SK-N-SH (cell line): ENCODE data around the gene MON2. TPM values are rescaled to one million over a fixed set of nuclear protein-coding genes. Genes with fewer than 3 reads are reported as not detected.

Source experiments
- CTCF ChIA-PET: fragments of 300-600, 350-600 bp; formaldehyde crosslinking; extraction: SDS; loops from one replicate; lab custom pipeline; 2021; lab: Yijun Ruan, JAX
- POLR2A ChIA-PET: fragments of 350-600 bp; sonication (Branson Sonifier 250); formaldehyde crosslinking; extraction: SDS; loops from one replicate; lab custom pipeline; 2020; ENCODE audit warnings: antibody characterized with exemption, inconsistent platforms; lab: Yijun Ruan, JAX
- DNase-seq: peaks from one replicate; pipeline ENCODE4 v3.0.0; 2012
- H2AFZ ChIP-seq: fragments of 200-600 bp; sonication (generic); 2 replicates; pipeline ENCODE4 v1.8.1; 2016; ENCODE audit warnings: antibody characterized with exemption, mild to moderate bottlenecking, low read depth
- H3F3A ChIP-seq: fragments of 200-600 bp; sonication (generic); replicated peaks from 2 replicates; pipeline ENCODE3; 2016; ENCODE audit warnings: antibody characterized with exemption, mild to moderate bottlenecking; ENCODE audit not compliant: insufficient read depth
- H3K27ac ChIP-seq, 2 experiments: fragments of 200-500 bp in 1 of 2; fragments of 200-600 bp in 1 of 2; sonication (Bioruptor generic) in 1 of 2; sonication (generic), shearing (Covaris generic) in 1 of 2; 2 replicates each; pipeline versions ENCODE4 v1.5.1 to v1.6.1; 2014 to 2016; ENCODE audit warnings: low read depth in 2 of 2, inconsistent platforms in 1 of 2, low read length in 1 of 2, mild to moderate bottlenecking in 1 of 2, mixed read lengths in 1 of 2
- H3K27me3 ChIP-seq: fragments of 200-600 bp; sonication (generic), shearing (Covaris generic); 2 replicates; pipeline ENCODE4 v1.6.1; 2016; ENCODE audit warnings: mixed run types; ENCODE audit not compliant: insufficient read depth
- H3K36me3 ChIP-seq, 2 experiments: fragments of 200-500 bp in 1 of 2; fragments of 200-600 bp in 1 of 2; sonication (Bioruptor generic) in 1 of 2; sonication (generic) in 1 of 2; replicated peaks in 1 of 2; 2 replicates each; pipeline versions ENCODE3 to v1.5.1; 2014 to 2016; ENCODE audit warnings: low read length in 1 of 2, mild to moderate bottlenecking in 1 of 2; ENCODE audit not compliant: insufficient read depth in 2 of 2, control insufficient read depth in 1 of 2
- H3K4me1 ChIP-seq, 2 experiments: fragments of 200-500 bp in 1 of 2; fragments of 200-600 bp in 1 of 2; sonication (Bioruptor generic) in 1 of 2; sonication (generic), shearing (Covaris generic) in 1 of 2; 2 replicates each; pipeline versions ENCODE4 v1.5.1 to v1.6.1; 2014 to 2016; ENCODE audit warnings: low read depth in 1 of 2, low read length in 1 of 2, mixed run types in 1 of 2; ENCODE audit not compliant: insufficient read depth in 2 of 2, control insufficient read depth in 1 of 2
- H3K4me2 ChIP-seq: fragments of 200-600 bp; sonication (generic), shearing (Covaris generic); 2 replicates; pipeline ENCODE4 v1.6.1; 2017; ENCODE audit warnings: mixed run types
- H3K4me3 ChIP-seq, 2 experiments: fragments of 200-500 bp in 1 of 2; fragments of 200-600 bp in 1 of 2; sonication (Bioruptor generic) in 1 of 2; sonication (generic), shearing (Covaris generic) in 1 of 2; 2 replicates each; pipeline versions ENCODE4 v1.5.1 to v1.8.1; 2014 to 2016; ENCODE audit warnings: low read depth in 2 of 2, inconsistent platforms in 1 of 2, low read length in 1 of 2, mild to moderate bottlenecking in 1 of 2, mixed read lengths in 1 of 2, moderate library complexity in 1 of 2
- H3K79me2 ChIP-seq: fragments of 200-600 bp; sonication (generic); 2 replicates; pipeline ENCODE4 v1.8.1; 2017; ENCODE audit warnings: mild to moderate bottlenecking; ENCODE audit not compliant: insufficient read depth
- H3K9ac ChIP-seq: fragments of 200-600 bp; sonication (generic); 2 replicates; pipeline ENCODE4 v1.6.1; 2017; ENCODE audit warnings: mixed run types
- H3K9me2 ChIP-seq: fragments of 200-600 bp; sonication (generic); 2 replicates; pipeline ENCODE4 v1.6.1; 2017; ENCODE audit warnings: mixed run types
- H3K9me3 ChIP-seq: fragments of 200-600 bp; sonication (generic); 2 replicates; pipeline ENCODE4 v1.6.1; 2017; ENCODE audit warnings: mixed run types, mild to moderate bottlenecking, moderate library complexity
- H4K20me1 ChIP-seq: fragments of 200-600 bp; sonication (generic); 2 replicates; pipeline ENCODE4 v1.6.1; 2017; ENCODE audit warnings: mild to moderate bottlenecking, mixed run types; ENCODE audit not compliant: insufficient read depth
- CHD2 ChIP-seq: fragments of 150-350 bp; IDR thresholded peaks from 2 replicates; pipeline ENCODE4 v1.6.1; 2018; ENCODE audit warnings: low read length; ENCODE audit not compliant: partially characterized antibody
- ELF1 ChIP-seq: IDR thresholded peaks from 2 replicates; pipeline ENCODE4 v1.4.0; 2012
- EP300 ChIP-seq, 2 experiments: IDR thresholded peaks; 2 replicates each; pipeline versions ENCODE4 v1.4.0 to v1.6.1; 2012; ENCODE audit warnings: borderline replicate concordance in 1 of 2, low read depth in 1 of 2, low read length in 1 of 2
- EZH2phosphoT487 ChIP-seq: fragments of 200-600 bp; sonication (generic); IDR thresholded peaks from 2 replicates; pipeline ENCODE4 v1.6.1; 2017; ENCODE audit warnings: low read depth, mixed run types, mild to moderate bottlenecking, antibody characterized with exemption, moderate library complexity, borderline replicate concordance
- FOSL2 ChIP-seq: IDR thresholded peaks from 2 replicates; pipeline ENCODE4 v1.4.0; 2012; ENCODE audit warnings: low read depth, mild to moderate bottlenecking, moderate library complexity, borderline replicate concordance
- GABPA ChIP-seq: IDR thresholded peaks from 2 replicates; pipeline ENCODE4 v1.4.0; 2012; ENCODE audit warnings: low read depth, mild to moderate bottlenecking
- NFIC ChIP-seq: IDR thresholded peaks from 2 replicates; pipeline ENCODE4 v1.4.0; 2012; ENCODE audit warnings: borderline replicate concordance
- PBX3 ChIP-seq: IDR thresholded peaks from 2 replicates; pipeline ENCODE4; 2012
- POLR2AphosphoS5 ChIP-seq: IDR thresholded peaks from 2 replicates; pipeline ENCODE4 v1.6.1; 2012; ENCODE audit warnings: low read depth, low read length
- RAD21 ChIP-seq: IDR thresholded peaks from 2 replicates; pipeline ENCODE4 v1.6.1; 2012; ENCODE audit warnings: mild to moderate bottlenecking, low read length
- REST ChIP-seq: IDR thresholded peaks from 2 replicates; pipeline ENCODE4 v1.6.1; 2012; ENCODE audit warnings: mild to moderate bottlenecking, low read depth, low read length, moderate library complexity
- TAF1 ChIP-seq: IDR thresholded peaks from 2 replicates; pipeline ENCODE4 v1.6.1; 2012; ENCODE audit warnings: low read depth, mild to moderate bottlenecking, low read length, moderate library complexity, borderline replicate concordance
- TCF12 ChIP-seq: IDR thresholded peaks from 2 replicates; pipeline ENCODE4 v1.4.0; 2012
- TEAD4 ChIP-seq: IDR thresholded peaks from 2 replicates; pipeline ENCODE4 v1.4.0; 2012; ENCODE audit warnings: mild to moderate bottlenecking, borderline replicate concordance; ENCODE audit not compliant: insufficient read depth
- YY1 ChIP-seq: IDR thresholded peaks from 2 replicates; pipeline ENCODE4 v1.4.0; 2012; ENCODE audit warnings: low read depth, mild to moderate bottlenecking
- WGBS: methylation state at CpG from one replicate; pipeline ENCODE4 v1.1.6; 2017; ENCODE audit warnings: low lambda C conversion rate; 5-methylcytosine and 5-hydroxymethylcytosine counted together
- polyA plus RNA-seq, 3 experiments: library from polyadenylated mRNA; depleted of rRNA; stranded (reverse); fragments of >200 nt; gene quantifications; 2 replicates each; pipeline ENCODE4 v1.2.3, GENCODE V29; 2012

The MON2 gene
- polyA plus RNA-seq, 1 of the 3 experiments (the other 2 are of a cell fraction) = 4.4 TPM

- no peaks in the 10 kb centered on the region for H3F3A ChIP-seq
- H3K36me3 ChIP-seq = no peaks in the 10 kb centered on the region
- H3K27me3 ChIP-seq = no peaks in the 10 kb centered on the region
- H3K9me3 ChIP-seq = no peaks in the 10 kb centered on the region
- DNase-seq = no peak
- H3K9ac ChIP-seq = no peak overlapping the region
- 94% methylated on average over 2 of the region's 2 CpGs for WGBS
- H3K79me2 ChIP-seq = no peaks in the 10 kb centered on the region
- no peak overlapping the region for H3K4me2 ChIP-seq
- TF ChIP-seq CHD2 (no peak), EP300 (IDR thresholded peaks at IDR 0.05; ENCODE audit: borderline replicate concordance in 1 of 2, low read depth in 1 of 2, low read length in 1 of 2) (no peak), GABPA (no peak), YY1 (no peak), RAD21 (no peak), EZH2phosphoT487 (no peak), REST (no peak), PBX3 (no peak), POLR2AphosphoS5 (no peak), TCF12 (no peak), TAF1 (no peak), FOSL2 (no peak), TEAD4 (no peak), NFIC (no peak), ELF1 (no peak)
- H3K4me3 ChIP-seq = no peak overlapping the region
- H3K27ac ChIP-seq = no peak overlapping the region
- H3K4me1 ChIP-seq = peaks cover 4 to 5% of the 10 kb centered on the region in 2 experiments; a peak in 2 of 4 replicates
- no peaks in the 10 kb centered on the region for H3K9me2 ChIP-seq
- ChIA-PET POLR2A (interaction anchor here (1.3 kb wide), 1 partner anchor 25 kb away, joined by 4 read pairs; no protein-coding TSS in a partner anchor), CTCF (interaction anchor here (0.8 to 1.0 kb wide), 2 partner anchors 167 to 172 kb away, joined by 3 to 4 read pairs; no protein-coding TSS in a partner anchor)
- no peaks in the 10 kb centered on the region for H4K20me1 ChIP-seq
- no peak overlapping the region for H2AFZ ChIP-seq
These were observed 160.6 kb downstream of the MON2 start for GRCh38 chr12:62627181-62627580.
